Stimulated activated CD8-positive, alpha-beta memory T cell treated with anti-CD3 and anti-CD28 coated beads, Interleukin-7, amount 100 ng/mL, for 48 hours (primary cell): ENCODE results near the gene CEACAM19.
A peak's percentile ranks its signal among the peaks of the same experiment; 100 is the strongest.
"Not testable (repeated sequence)": the region's sequence is repeated elsewhere in the genome, so short reads cannot be mapped to it uniquely, and the experiment has no call there.

ENCODE experiments used
- DNase-seq, 2 donors: peaks; one replicate each; pipeline ENCODE4 v3.0.0-alpha.2; 2020; ENCODE audit warnings: low read depth in 1 of 2; ENCODE audit errors: extremely low read depth in 1 of 2

Gene CEACAM19

DNA sequence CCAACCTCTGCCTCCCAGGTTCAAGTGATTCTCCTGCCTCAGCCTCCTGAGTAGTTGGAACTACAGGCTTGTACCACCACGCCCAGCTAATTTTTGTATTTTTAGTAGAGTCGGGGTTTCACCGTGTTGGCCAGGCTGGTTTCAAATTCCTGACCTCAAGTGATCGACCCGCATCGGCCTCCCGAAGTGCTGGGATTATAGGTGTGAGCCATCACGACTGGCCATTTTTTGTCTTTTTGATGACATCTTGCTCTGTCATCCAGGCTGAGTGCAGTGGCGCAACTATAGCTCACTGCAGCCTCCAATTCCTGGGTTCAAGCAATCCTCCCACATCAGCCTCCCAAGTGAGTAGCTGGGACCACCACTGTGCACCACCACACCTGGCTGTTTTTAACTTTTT is 49.1 kb downstream of the CEACAM19 start:
- DNase-seq: not testable (repeated sequence)

DNA sequence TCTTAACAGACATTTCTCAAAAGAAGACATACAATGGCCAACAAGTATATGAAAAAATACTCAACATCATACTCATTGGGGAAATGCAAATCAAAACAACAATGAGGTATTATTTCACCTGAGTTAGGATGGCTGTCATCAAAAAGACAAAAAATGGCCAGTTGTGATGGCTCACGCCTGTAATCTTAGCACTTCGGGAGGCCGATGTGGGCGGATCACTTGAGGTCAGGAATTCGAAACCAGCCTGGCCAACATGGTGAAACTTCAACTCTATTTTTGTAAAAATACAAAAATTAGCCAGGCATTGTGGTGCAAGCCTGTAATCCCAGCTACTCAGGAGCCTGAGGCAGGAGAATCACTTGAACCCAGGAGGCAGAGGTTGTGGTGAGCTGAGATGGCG is 49.7 kb downstream of the CEACAM19 start:
- no peak for DNase-seq

DNA sequence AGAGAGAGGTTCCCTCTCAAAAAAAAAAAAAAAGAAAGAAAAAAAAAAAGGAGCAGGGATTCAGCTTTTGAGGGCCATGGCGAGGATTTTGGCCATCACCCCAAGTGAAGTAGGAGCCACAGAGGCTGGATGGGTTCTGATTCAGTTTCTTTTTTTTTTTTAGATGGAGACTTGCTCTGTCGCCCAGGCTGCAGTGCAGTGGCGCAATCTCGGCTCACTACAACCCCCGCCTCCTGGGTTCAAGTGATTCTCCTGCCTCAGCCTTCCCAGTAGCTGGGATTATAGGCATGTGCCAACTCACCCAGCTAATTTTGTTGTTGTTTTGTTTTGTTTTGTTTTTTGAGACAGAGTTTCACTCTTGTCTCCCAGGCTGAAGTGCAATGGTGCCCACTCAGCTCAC is 50.1 kb downstream of the CEACAM19 start:
- not testable (repeated sequence) for DNase-seq

DNA sequence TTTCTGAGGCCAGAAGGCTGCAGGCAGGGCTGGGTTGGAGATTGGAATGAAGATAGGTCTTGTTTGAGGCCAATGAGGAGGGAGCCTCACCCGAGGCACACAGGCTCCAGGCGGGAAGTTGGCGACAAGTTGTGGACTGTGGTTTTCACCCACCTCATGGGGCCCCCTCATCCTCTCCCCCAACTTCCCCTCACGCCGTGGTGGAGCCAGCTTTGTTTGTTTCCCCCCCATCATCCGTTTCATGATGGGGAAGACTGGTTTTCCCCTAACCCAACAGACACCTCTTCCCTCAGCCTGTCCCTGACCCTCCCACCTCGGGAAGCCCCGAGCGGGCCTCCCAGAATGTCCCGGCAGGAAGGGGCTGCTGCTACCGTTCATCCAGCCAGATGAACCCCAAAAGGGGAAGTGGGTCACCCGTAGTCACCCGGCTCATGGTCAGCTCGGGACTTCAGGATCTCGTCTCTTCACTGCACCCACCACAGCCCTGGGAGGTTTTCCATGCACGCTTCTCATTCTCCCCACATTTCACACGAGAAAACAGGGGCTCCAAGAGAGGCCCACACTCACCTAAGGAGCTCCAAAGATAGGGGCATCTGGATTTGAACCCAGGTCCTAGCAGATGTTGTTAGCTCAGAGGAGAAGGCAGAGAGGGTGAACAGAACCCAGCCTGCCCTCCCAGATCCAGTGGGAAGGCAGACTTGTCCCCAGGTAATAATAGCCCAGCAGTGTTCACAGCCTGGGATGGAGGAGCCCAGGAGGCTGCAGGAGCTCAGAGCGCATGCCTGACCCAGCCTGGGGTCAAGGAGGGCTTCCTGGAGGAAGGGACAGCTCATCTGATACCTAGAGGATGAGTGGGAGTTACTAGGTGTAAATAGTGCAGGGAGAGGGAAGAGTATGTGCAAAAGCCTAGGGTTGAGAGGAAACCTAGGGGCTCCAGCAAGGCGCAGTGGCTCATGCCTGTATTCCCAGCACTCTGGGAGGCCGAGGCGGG is 51.1 kb downstream of the CEACAM19 start:
- DNase-seq: peak in 1 of 2 donors; percentile 10

DNA sequence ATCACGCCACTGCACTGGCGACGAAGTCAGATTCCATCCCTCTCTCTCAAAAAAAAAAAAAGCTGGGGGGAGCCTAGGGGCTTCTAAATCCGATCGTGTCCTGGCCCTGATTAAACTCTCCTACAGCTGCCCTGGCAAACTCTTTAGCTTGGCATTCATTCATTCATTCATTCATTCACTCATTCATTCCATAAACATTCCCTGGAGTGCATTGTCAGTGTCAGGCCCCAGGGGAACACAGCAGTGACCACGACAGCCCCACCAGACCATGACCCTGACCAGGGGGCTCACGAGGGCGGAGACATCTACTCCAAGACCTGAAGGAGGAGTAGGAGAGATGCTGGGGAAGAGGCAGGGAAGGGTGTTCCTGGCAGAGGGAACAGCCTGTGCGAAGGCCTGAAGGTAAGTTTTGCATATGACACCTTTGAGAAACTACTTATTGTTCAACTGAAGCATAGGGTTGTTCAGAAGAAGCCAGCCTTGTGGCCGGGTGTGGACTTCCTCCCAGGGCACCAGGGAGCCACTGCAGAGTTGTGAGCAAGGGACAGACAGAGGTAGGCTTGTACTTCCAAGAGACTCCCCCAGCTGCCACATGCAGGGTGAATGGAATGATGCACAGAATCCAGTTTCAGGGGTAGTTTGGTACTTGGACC is 52.1 kb downstream of the CEACAM19 start:
- DNase-seq: no peak

DNA sequence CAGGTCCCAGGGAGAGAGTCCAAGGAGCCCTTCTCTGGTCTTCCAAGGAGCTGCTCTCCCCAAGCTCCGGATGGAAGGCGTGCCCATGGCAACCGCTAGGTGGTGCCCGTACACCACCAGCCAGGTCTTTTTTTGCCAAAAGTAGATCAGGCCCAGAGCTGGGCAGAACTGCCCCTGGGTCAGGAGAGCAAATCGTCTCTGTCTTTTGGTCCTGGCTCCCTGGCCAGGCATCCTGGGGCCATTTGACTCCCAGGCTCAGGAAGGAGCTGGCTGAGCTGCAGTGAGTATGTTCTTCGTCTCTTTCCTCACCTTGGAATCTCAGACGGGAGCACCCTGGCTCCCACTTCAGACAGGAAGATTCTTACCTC is 52.7 kb downstream of the CEACAM19 start:
- peak in 1 of 2 donors; percentile 59 for DNase-seq

DNA sequence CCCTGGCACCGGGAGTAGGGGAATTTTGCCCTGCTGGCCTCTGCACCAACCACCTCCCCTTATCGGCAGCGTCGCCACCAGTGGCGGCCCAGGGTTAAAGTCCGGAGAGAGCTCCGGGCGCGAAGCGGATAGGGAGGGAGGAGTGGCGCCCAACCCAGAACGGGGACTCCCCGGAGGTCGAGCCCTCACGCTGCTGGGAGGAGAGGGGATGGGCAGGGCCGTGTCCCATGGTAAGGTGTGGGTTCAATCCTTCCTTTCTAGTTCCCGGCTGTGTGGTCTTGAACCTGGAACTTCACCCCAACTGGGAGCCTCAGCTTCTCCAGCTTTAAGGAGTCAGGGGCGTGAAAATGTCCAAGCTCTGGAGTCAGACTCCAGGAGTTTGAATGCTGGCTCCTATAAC is 54.0 kb downstream of the CEACAM19 start:
- DNase-seq: no peak

DNA sequence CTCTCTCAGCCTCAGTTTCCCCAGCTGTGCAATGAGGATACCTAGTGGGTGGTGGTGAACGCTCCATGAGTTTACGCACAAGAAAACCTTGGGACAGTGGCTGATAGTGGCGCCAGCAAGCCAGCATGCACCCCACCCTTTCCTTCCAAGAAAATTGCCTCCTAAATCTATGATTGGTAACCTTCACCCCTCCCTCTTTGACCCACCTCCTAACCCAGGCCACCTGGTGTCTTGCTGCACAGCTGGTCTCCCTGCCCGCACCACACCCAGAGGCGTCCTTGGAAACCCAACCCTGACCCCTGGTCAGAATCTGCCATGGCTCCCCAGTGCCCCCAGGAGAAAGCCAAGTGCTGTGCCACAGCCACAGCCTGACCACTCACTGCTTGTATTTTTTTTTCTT is 54.4 kb downstream of the CEACAM19 start:
- DNase-seq: no peak

DNA sequence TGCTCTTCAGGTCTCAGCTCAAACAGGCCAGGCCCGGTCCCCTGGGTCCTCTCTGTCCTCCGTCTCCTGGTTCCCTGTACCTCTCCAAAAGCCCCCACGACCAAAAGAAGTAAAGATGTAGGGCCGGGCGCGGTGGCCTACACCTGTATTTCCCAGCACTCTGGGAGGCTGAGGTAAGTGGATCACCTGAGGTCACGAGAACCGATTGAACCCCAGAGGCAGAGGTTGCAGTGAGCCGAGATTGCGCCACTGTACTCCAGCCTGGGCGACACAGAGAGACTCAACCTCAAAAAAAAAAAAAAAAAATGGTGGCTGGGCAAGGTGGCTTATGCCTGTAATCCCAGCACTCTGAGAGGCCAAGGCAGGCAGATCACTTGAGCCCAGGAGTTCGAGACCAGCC is 55.2 kb downstream of the CEACAM19 start:
- no peak for DNase-seq

DNA sequence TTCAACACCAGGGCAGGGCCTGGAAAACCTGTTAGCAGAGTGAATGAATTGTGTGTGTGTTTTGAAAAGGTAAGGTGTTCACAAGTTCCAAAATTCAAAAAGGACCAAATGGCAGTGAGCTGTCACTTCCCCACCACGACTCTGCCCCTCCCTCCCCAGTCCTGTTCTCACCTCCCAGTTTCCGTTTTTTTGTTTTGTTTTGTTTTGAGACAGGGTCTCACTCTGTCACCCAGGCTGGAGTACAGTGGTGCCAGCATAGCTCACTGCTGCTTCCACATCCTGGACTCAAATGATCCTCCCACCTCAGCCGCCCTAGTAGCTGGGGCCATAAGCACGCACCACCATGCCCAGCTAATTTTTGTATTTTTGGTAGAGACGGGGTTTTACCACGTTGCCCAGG is 56.9 kb downstream of the CEACAM19 start:
- DNase-seq: no peak

DNA sequence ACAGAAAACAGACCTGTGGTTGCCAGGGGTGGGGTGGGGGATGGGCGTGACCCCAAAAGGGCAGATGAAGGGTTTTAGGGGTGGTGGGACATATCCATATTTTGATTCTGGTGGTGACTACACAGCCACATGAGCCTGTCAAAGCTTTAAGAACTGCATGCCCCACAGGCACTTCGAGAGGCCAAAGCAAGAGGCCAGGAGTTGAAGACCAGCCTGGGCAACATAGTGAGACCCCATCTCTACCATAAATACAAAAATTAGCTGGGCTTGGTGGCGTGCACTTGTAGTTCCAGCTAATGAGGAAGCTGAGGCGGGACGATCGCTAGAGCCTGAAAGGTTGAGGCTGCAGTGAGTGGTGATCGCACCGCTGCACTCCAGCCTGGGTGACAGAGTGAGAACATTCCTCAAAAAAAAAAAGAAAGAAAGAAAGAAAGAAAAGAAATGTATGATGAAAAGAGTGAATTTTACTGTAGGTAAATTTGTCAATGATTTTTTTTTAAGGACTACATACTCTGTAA is 58.3 kb downstream of the CEACAM19 start:
- DNase-seq: no peak

DNA sequence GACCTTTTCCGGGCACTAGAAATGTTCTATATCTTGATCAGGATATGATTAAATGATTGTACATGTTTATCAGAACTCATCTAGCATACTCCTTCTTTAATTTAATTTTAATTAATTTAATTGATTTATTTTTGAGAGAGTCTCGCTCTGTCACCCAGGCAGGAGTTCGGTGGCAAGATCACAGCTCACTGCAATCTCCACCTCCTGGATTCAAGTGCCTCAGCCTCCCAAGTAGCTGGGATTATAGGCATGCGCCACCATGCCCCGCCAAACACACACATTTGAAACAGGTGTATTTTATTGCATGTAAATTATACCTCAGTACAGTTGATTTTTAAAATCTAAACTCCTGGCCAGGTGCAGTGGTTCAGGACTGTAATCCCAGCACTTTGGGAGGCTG is 59.8 kb downstream of the CEACAM19 start:
- DNase-seq: no peak

DNA sequence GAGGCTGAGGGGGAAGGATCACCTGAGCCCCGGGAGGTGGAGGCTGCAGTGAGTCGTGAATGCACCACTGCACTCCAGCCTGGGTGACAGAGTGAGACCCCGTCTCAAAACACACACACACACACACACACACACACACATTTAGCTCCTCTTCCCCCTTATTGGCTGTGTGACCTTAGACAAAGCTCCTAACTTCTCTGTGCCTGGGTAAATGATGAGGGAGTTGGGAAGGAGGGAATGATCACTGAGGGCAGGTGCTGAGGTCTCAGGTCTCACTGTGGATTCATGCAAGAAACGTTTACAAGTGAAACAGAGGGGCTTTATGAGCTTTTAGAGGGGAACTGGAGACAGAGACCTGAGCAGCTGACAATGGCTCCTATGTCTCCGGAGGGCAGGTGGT is 60.3 kb downstream of the CEACAM19 start:
- no peak for DNase-seq

DNA sequence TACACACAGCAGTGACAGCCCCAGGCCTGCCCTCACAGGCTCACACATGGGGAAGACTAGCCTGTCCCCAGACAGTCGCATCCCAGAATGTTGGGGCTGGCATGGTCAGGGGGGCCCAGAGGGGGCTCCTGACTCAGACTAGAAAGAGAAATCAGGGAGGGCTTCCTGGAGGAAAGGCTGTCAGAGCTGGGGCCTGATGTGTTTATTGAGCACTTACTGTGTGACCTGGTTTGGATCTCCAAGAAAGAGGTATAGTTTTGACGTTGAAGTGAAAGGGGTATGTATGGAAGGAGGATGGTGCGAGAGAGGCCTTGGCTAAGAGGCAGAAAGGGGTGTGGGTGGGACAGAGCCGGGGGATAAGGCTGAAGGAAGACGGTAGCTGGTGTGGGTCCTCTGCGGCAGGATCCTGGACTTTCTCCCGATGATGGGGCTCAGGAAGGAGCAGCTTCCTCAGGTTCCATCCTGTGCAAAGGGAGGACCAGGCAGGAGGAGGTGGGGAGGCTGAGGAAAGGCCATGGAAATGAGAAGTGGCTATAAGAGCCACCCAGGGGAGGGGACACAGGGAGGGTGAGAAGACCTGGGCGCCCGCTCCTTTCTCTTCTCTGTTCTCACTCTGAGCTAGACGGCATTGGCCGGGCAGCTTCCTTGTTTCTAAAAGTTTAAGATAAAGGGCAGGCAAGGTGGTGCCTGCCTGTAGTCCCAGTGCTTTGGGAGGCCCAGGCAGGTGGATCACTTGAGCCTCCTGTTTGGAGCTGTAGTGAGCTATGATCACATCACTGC is 61.1 kb downstream of the CEACAM19 start:
- no peak for DNase-seq
